HepG2 (cell line): ENCODE measurements around the gene SPATS2. TPM values are rescaled to one million over a fixed set of nuclear protein-coding genes. Genes with fewer than 3 reads are reported as not detected.

Experiments
- ATF4 ChIP-seq, 2 experiments: fragments of 450-650 bp in 1 of 2; sonication (generic) in 1 of 2; formaldehyde crosslinking; IDR thresholded peaks; 2 replicates each; pipeline versions ENCODE4 v1.5.0 to v1.8.0; 2020 to 2022; ENCODE audit warnings: mild to moderate bottlenecking in 1 of 2, missing genetic modification reagents in 1 of 2
- CBX2 ChIP-seq, 2 experiments: fragments of 200-600 bp in 1 of 2; sonication (generic); formaldehyde crosslinking in 1 of 2; IDR thresholded peaks; 2 replicates each; pipeline versions ENCODE4 v1.7.0 to v1.8.1; 2018 to 2022; ENCODE audit warnings: low read depth in 2 of 2, low read length in 1 of 2, mild to moderate bottlenecking in 1 of 2, missing genetic modification reagents in 1 of 2
- CEBPG ChIP-seq: IDR thresholded peaks from 2 replicates; pipeline ENCODE4 v1.6.1; 2016
- CENPX ChIP-seq: sonication (generic); formaldehyde crosslinking; IDR thresholded peaks from 2 replicates; pipeline ENCODE4 v1.9.0; 2021; ENCODE audit warnings: mild to moderate bottlenecking, missing genetic modification reagents, moderate library complexity
- CREB1 ChIP-seq, 2 experiments: fragments of 450-650 bp in 1 of 2; IDR thresholded peaks; 2 replicates each; pipeline ENCODE4 v1.6.1; 2016 to 2017; ENCODE audit warnings: control low read depth in 1 of 2, mild to moderate bottlenecking in 1 of 2, missing compliant biosample characterization in 1 of 2, missing genetic modification characterization in 1 of 2
- DDIT3 ChIP-seq: sonication (generic); formaldehyde crosslinking; IDR thresholded peaks from 2 replicates; pipeline ENCODE4 v1.4.0; 2020; ENCODE audit warnings: mild to moderate bottlenecking, missing genetic modification reagents
- DMAP1 ChIP-seq: IDR thresholded peaks from 2 replicates; pipeline ENCODE4 v1.6.1; 2016
- ELF3 ChIP-seq: IDR thresholded peaks from 2 replicates; pipeline ENCODE4 v1.6.1; 2016; ENCODE audit warnings: missing genetic modification reagents, missing compliant biosample characterization
- GABPA ChIP-seq, 2 experiments: IDR thresholded peaks; 2 replicates each; pipeline ENCODE4 v1.6.1; 2011 to 2016; ENCODE audit warnings: low read depth in 2 of 2, low read length in 1 of 2, missing biosample characterization in 1 of 2, missing genetic modification characterization in 1 of 2
- GLMP ChIP-seq: sonication (generic); formaldehyde crosslinking; IDR thresholded peaks from 2 replicates; pipeline ENCODE4 v1.9.0; 2021; ENCODE audit warnings: missing genetic modification reagents, mild to moderate bottlenecking, borderline replicate concordance
- HNRNPL ChIP-seq: fragments of 200-400 bp; formaldehyde crosslinking; IDR thresholded peaks from 2 replicates; pipeline ENCODE4 v1.6.1; 2017; ENCODE audit warnings: mild to moderate bottlenecking, low read depth, low read length
- IRF1 ChIP-seq: sonication (generic); formaldehyde crosslinking; IDR thresholded peaks from 2 replicates; pipeline ENCODE4 v1.4.0; 2020; ENCODE audit warnings: low read depth, mild to moderate bottlenecking, missing genetic modification reagents
- MAFK ChIP-seq, 2 experiments: IDR thresholded peaks in 1 of 2; conservative IDR thresholded peaks in 1 of 2; 2 replicates each; pipeline ENCODE4 v1.6.1; 2011; ENCODE audit warnings: improper control_type of control experiment in 2 of 2, low read length in 2 of 2
- NFYC ChIP-seq: IDR thresholded peaks from 2 replicates; pipeline ENCODE4 v1.6.1; 2016; ENCODE audit warnings: missing genetic modification reagents, missing compliant biosample characterization
- POGZ ChIP-seq: sonication (generic); formaldehyde crosslinking; IDR thresholded peaks from 2 replicates; pipeline ENCODE4 v1.4.0; 2020; ENCODE audit warnings: mild to moderate bottlenecking, missing genetic modification reagents
- RFX1 ChIP-seq: fragments of 450-650 bp; IDR thresholded peaks from 2 replicates; pipeline ENCODE4 v1.6.1; 2017
- SNAI1 ChIP-seq: sonication (generic); formaldehyde crosslinking; IDR thresholded peaks from 2 replicates; pipeline ENCODE4 v1.5.0; 2020; ENCODE audit warnings: mild to moderate bottlenecking, missing genetic modification reagents, borderline replicate concordance
- SP140L ChIP-seq: sonication (generic); formaldehyde crosslinking; IDR thresholded peaks from 2 replicates; pipeline ENCODE4 v1.4.0; 2020; ENCODE audit warnings: missing genetic modification reagents, borderline replicate concordance
- SSRP1 ChIP-seq: IDR thresholded peaks from 2 replicates; pipeline ENCODE4 v1.6.1; 2016; ENCODE audit warnings: control low read depth
- TBP ChIP-seq: sonication (generic); formaldehyde crosslinking; IDR thresholded peaks from 2 replicates; pipeline ENCODE4 v1.5.0; 2020; ENCODE audit warnings: missing genetic modification reagents
- ZFP82 ChIP-seq: sonication (generic); formaldehyde crosslinking; IDR thresholded peaks from 2 replicates; pipeline ENCODE4 v1.5.1; 2020; ENCODE audit warnings: mild to moderate bottlenecking, missing genetic modification reagents, borderline replicate concordance
- ZFY ChIP-seq: sonication (generic); formaldehyde crosslinking; IDR thresholded peaks from 2 replicates; pipeline ENCODE4 v1.4.0; 2020; ENCODE audit warnings: missing genetic modification reagents
- ZNF430 ChIP-seq: sonication (generic); formaldehyde crosslinking; IDR thresholded peaks from 2 replicates; pipeline ENCODE4 v1.9.0; 2021; ENCODE audit warnings: mild to moderate bottlenecking, missing genetic modification reagents
- ZNF432 ChIP-seq: sonication (generic); formaldehyde crosslinking; IDR thresholded peaks from 2 replicates; pipeline ENCODE4 v1.5.0; 2020; ENCODE audit warnings: missing genetic modification reagents, mild to moderate bottlenecking, borderline replicate concordance
- ZNF605 ChIP-seq: sonication (generic); formaldehyde crosslinking; IDR thresholded peaks from 2 replicates; pipeline ENCODE4 v1.8.0; 2022; ENCODE audit warnings: mild to moderate bottlenecking, missing genetic modification reagents
- ZNF737 ChIP-seq: sonication (generic); formaldehyde crosslinking; IDR thresholded peaks from 2 replicates; pipeline ENCODE4 v1.5.0; 2020; ENCODE audit warnings: missing genetic modification reagents, mild to moderate bottlenecking, borderline replicate concordance
- ZNF746 ChIP-seq: sonication (generic); formaldehyde crosslinking; IDR thresholded peaks from 2 replicates; pipeline ENCODE4 v1.8.0; 2022; ENCODE audit warnings: mild to moderate bottlenecking, missing genetic modification reagents
- ZSCAN9 ChIP-seq: IDR thresholded peaks from 2 replicates; pipeline ENCODE4 v1.6.1; 2016; ENCODE audit warnings: borderline replicate concordance
- polyA plus RNA-seq, 8 experiments: library from polyadenylated mRNA; depleted of rRNA in 3 of 8; stranded (reverse) in 7 of 8; unstranded in 1 of 8; fragments of >200 nt; fragmentation: Illumina TruSeq in 4 of 8; extraction: Trizol in 4 of 8; gene quantifications; 2 replicates each; pipeline versions ENCODE4 v1.2.1 to v1.2.3, GENCODE V29; 2011 to 2016; ENCODE audit warnings: low read depth in 4 of 8, missing spikeins in 1 of 8, mixed read lengths in 1 of 8; ENCODE audit not compliant: insufficient read depth in 1 of 8
- total RNA-seq, 5 experiments: library from RNA; depleted of rRNA; stranded (reverse); fragments of >200 nt; fragmentation: Illumina TruSeq; extraction: Trizol; gene quantifications; 2 replicates each; pipeline ENCODE4 v1.2.3, GENCODE V29; 2016; ENCODE audit warnings: low read depth in 1 of 5

The SPATS2 gene
- total and polyA plus RNA-seq, 2 of the 13 experiments (the other 11 are each of a cell fraction or from before 2014, with no cell fraction given): 19.3 to 28.1 TPM

DNA sequence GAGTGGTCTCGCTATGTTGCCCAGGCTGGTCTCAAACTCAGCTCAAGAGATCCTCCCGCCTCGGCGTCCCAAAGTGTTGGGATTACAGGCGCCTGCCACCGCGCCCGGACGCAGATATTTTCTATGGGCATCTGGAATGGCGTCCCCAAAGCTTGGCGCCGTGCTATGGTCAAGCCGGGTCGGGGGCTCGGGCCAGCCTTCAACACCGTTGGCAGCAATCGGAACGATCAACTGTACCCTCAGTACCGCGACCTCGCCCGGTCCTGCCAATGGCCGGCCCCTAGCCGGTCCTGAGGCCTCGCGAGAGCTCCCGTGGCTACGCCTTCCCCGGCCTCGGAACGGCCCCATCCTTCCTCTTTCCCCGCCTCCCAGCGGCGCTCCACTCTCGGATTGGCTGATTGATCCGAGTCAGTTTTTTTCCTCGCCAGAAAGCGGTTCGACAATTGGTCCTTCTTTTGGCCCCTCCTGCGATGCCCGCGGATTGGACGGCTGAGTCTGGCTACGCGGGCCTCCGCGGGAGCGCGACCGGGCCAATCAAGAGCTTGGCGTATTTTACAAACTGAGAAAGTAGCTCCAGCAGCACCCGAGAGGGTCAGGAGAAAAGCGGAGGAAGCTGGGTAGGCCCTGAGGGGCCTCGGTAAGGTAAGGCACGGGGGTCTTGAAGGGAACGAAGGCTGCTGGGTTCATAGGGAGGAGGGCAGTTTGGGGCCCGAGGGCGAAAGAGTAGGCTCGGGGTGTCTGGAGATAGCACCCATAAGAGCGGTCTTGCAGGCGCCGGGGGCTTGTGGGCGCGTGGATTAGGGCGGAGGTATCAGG lies 44.3 kb upstream of the SPATS2 start, which contains the start of gene TROAP (continued):
- TF ChIP-seq GABPA (IDR thresholded peaks at IDR 0.05; ENCODE audit: low read depth, low read length) (no peak), GABPA (CRISPR knock-in tag; IDR thresholded peaks at IDR 0.05; ENCODE audit: low read depth) (peak; percentile 66), MAFK (conservative IDR thresholded peaks at IDR 0.05 in 1 of 2, IDR thresholded peaks at IDR 0.05 in 1 of 2; ENCODE audit: low read length in 2 of 2) (0 out of 4 replicates have a peak, but pooled peaks of 1 of the 2 experiments have one; percentile 1), SSRP1 (CRISPR knock-in tag) (no peak), IRF1 (CRISPR knock-in tag) (no peak), ZSCAN9 (no peak), ZNF746 (no peak), ELF3 (CRISPR knock-in tag) (no peak; the same call in 1 of the 2 replicates), CENPX (CRISPR knock-in tag) (no peak), ZFP82 (CRISPR knock-in tag) (no peak), DMAP1 (CRISPR knock-in tag) (peak; percentile 60; the same call in 1 of the 2 replicates), HNRNPL (0 out of 2 replicates have a peak, but pooled peaks have one; percentile 50), GLMP (CRISPR knock-in tag) (no peak), RFX1 (no peak), NFYC (peak; percentile 97), ZNF430 (CRISPR knock-in tag) (peak; percentile 80; the same call in 1 of the 2 replicates), ATF4 (CRISPR knock-in tag; IDR thresholded peaks at IDR 0.05) (no peak), POGZ (CRISPR knock-in tag) (peak; percentile 92), ZFY (CRISPR knock-in tag) (peak; percentile 81), SP140L (CRISPR knock-in tag) (no peak), ZNF605 (CRISPR knock-in tag) (peak; percentile 82), DDIT3 (no peak), SNAI1 (CRISPR knock-in tag) (no peak; the same call in 1 of the 2 replicates), CBX2 (IDR thresholded peaks at IDR 0.05; ENCODE audit: low read depth, low read length) (no peak; the same call in 1 of the 2 replicates), CBX2 (CRISPR knock-in tag; IDR thresholded peaks at IDR 0.05; ENCODE audit: low read depth) (no peak), ZNF432 (CRISPR knock-in tag) (no peak), CREB1 (IDR thresholded peaks at IDR 0.05) (peak; percentile 86), CREB1 (CRISPR knock-in tag; IDR thresholded peaks at IDR 0.05) (peak; percentile 97), CEBPG (CRISPR knock-in tag) (no peak), TBP (CRISPR knock-in tag) (no peak), ZNF737 (CRISPR knock-in tag) (no peak)
